ENCODE results near the gene ATG2B. TPM values are rescaled to one million over a fixed set of nuclear protein-coding genes. Genes with fewer than 3 reads are reported as not detected.
A peak's percentile ranks its signal among the peaks of the same experiment; 100 is the strongest.

The ATG2B gene
- total and polyA plus RNA-seq, 2 experiments from 2014 or later, result 3.9 to 18.2 TPM

DNA sequence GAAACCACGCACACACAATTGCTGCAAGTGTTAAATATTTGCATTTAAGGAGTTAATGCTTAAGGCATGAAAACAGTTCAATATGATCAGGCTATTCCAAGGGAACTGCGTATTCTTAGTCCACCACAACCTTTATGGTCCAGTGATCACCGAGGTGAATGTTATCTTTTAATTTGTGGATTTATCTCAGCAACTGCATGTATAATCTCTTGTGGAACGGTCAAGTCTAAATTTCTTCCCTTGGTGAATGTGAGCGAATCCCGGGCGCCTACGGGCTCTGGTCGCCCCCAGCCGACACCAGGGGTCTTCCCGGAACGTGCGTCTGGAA, 27.8 kb upstream of the ATG2B start:
- H3K4me1 ChIP-seq (ENCODE audit: low read depth), result no peaks in the 10 kb centered on the region
- H3K9me3 ChIP-seq (ENCODE audit: low read depth), result no peaks in the 10 kb centered on the region

GRCh38 chr14:96385385-96385784, 22.2 kb upstream of the ATG2B start:
- Histone ChIP-seq H3K36me3 (peaks cover 38% of the 10 kb centered on the region), H3K4me1 (ENCODE audit: low read depth) (peaks cover 2% of the 10 kb centered on the region), H3K27ac (no peak overlapping the region), H3K27me3 (peaks cover 9% of the 10 kb centered on the region), H3K9me3 (ENCODE audit: low read depth) (no peaks in the 10 kb centered on the region), H3K4me3 (no peak overlapping the region)
- no peak for DNase-seq (ENCODE audit: low read depth in 1 of 2, low spot score in 1 of 2)
- TF ChIP-seq CTCF (IDR thresholded peaks at IDR 0.05; ENCODE audit: low read depth, low read length), result no peak

More for the DNA sequence above, 27.8 kb upstream of the ATG2B start:
- no peak for DNase-seq (ENCODE audit: low read depth in 1 of 2, low spot score in 1 of 2)
- Histone ChIP-seq H3K27me3 (peaks cover 17% of the 10 kb centered on the region), H3K27ac (no peak overlapping the region), H3K4me3 (peak overlapping the region; percentile 66), H3K36me3 (peaks cover 12% of the 10 kb centered on the region)
- no peak for TF ChIP-seq CTCF (IDR thresholded peaks at IDR 0.05; ENCODE audit: low read depth, low read length)

- Histone ChIP-seq H3K27ac (no peak overlapping the region), H3K9me3 (ENCODE audit: low read depth) (no peaks in the 10 kb centered on the region), H3K4me1 (ENCODE audit: low read depth) (peaks cover 2% of the 10 kb centered on the region), H3K27me3 (peaks cover 2% of the 10 kb centered on the region), H3K36me3 (peaks cover 38% of the 10 kb centered on the region), H3K4me3 (no peak overlapping the region)
- TF ChIP-seq CTCF (IDR thresholded peaks at IDR 0.05; ENCODE audit: low read depth, low read length), result no peak
- DNase-seq (ENCODE audit: low read depth in 1 of 2, low spot score in 1 of 2), result no peak
Observed at GRCh38 chr14:96384740-96385139, 21.6 kb upstream of the ATG2B start.

GRCh38 chr14:96384053-96384452, 20.9 kb upstream of the ATG2B start:
- peaks cover 2% of the 10 kb centered on the region for H3K4me1 ChIP-seq (ENCODE audit: low read depth)
- peaks cover 38% of the 10 kb centered on the region for H3K36me3 ChIP-seq
- H3K9me3 ChIP-seq (ENCODE audit: low read depth), result no peaks in the 10 kb centered on the region
- DNase-seq (ENCODE audit: low read depth in 1 of 2, low spot score in 1 of 2), result no peak
- TF ChIP-seq CTCF (IDR thresholded peaks at IDR 0.05; ENCODE audit: low read depth, low read length), result no peak
- no peaks in the 10 kb centered on the region for H3K27me3 ChIP-seq
- no peak overlapping the region for H3K4me3 ChIP-seq
- H3K27ac ChIP-seq, result no peak overlapping the region

DNA sequence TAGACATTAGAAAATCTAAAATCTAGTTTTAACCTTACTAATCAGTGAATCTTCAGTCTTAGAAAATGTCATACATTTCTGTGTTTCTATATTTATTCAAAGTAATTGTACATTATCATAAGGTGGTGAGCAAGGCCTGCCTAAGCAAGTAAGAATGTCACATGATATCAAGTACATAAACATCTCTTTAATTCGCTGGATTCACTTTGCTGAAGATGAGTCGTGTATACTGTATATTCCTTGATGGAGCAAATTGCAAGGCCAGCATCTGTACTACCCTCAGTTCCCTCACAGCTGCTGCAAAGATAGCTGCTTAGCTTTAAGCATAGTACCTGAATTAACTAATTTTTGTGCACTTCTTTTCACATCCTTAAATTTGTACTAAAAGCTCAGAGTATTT, 20.3 kb upstream of the ATG2B start:
- Histone ChIP-seq H3K36me3 (peaks cover 38% of the 10 kb centered on the region), H3K9me3 (ENCODE audit: low read depth) (no peaks in the 10 kb centered on the region), H3K27ac (no peak overlapping the region), H3K4me3 (no peak overlapping the region), H3K4me1 (ENCODE audit: low read depth) (peaks cover 2% of the 10 kb centered on the region), H3K27me3 (no peaks in the 10 kb centered on the region)
- no peak for DNase-seq (ENCODE audit: low read depth in 1 of 2, low spot score in 1 of 2)
- TF ChIP-seq CTCF (IDR thresholded peaks at IDR 0.05; ENCODE audit: low read depth, low read length), result no peak

GRCh38 chr14:96380735-96381134, 17.6 kb upstream of the ATG2B start:
- Histone ChIP-seq H3K36me3 (peaks cover 24% of the 10 kb centered on the region), H3K4me3 (no peak overlapping the region), H3K27me3 (no peaks in the 10 kb centered on the region), H3K9me3 (ENCODE audit: low read depth) (no peaks in the 10 kb centered on the region), H3K4me1 (ENCODE audit: low read depth) (peaks cover 2% of the 10 kb centered on the region), H3K27ac (no peak overlapping the region)
- no peak for TF ChIP-seq CTCF (IDR thresholded peaks at IDR 0.05; ENCODE audit: low read depth, low read length)
- DNase-seq (ENCODE audit: low read depth in 1 of 2, low spot score in 1 of 2), result no peak
